ENCODE measurements around the gene SIDT1.

SIDT1 gene

DNA sequence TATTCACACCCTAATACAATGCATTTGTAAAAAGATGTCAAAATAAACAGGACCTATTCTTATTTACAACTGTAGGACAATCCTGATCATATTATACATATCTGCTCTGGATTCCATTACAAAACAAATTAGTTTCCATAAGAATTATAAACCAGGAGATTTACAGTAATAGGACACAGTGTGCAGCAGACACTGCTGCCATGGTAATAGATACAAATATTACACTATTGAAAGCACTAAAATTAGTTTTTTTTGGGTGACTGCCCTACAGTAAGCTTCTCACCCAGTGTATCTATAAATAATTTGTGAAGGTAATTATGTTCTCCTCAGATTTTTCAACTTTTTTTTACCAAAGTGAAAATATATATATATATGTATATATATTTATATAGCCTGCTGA, 116.2 kb downstream of the SIDT1 start:
- peaks cover 0 to 4% of the 10 kb centered on the region in 2 donors for H3K9me3 ChIP-seq (ENCODE audit: control insufficient read depth in 2 of 2, low read length in 2 of 2)
- no peaks in the 10 kb centered on the region for H3K4me1 ChIP-seq (ENCODE audit: control insufficient read depth in 2 of 2, insufficient read depth in 2 of 2, low read length in 2 of 2)
- H3K4me3 ChIP-seq (ENCODE audit: low read length in 2 of 2), result no peak overlapping the region
- H3K27ac ChIP-seq (ENCODE audit: low read depth in 2 of 2, low read length in 2 of 2), result no peak overlapping the region
- no peaks in the 10 kb centered on the region for H3K27me3 ChIP-seq (ENCODE audit: control insufficient read depth in 2 of 2, insufficient read depth in 2 of 2, low read length in 2 of 2)
- no peak overlapping the region for H3K9ac ChIP-seq (ENCODE audit: low read depth in 1 of 2, low read length in 2 of 2)
- no peaks in the 10 kb centered on the region for H3K36me3 ChIP-seq (ENCODE audit: control insufficient read depth in 2 of 2, insufficient read depth in 2 of 2, low read length in 2 of 2)

DNA sequence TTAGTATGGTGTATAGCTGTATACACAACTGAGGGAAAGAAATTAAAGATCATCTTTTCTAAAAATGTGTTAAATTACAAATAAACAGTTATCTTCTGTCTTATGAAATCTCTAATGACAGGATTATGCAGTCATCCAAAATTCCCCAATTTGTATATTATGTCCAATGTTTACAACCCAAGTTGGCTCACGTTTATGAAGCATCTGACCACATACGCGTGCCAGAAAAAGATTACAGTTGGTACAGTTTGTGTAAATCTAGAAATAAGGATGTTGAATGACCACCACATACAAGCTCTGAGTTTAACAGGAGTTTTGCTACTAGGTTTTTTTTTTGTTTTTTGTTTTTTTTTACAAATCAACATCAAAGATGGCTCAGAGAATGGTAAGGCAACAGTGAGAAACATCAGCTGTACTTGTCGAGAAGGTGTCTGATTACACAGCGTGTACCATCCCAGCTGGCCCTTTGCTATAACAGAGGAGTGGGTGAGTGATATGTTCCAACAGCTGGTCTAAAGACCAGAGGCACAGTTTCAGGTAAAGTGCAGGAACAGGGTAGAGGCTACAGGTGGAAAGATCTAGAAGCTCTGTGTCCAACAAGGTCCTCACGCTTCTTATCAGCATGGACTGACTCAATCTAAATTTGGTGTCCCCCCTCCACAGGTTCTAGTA, 117.0 kb downstream of the SIDT1 start:
- Histone ChIP-seq H3K4me1 (ENCODE audit: control insufficient read depth in 2 of 2, insufficient read depth in 2 of 2, low read length in 2 of 2) (no peaks in the 10 kb centered on the region), H3K4me3 (ENCODE audit: low read length in 2 of 2) (no peak overlapping the region), H3K27ac (ENCODE audit: low read depth in 2 of 2, low read length in 2 of 2) (no peak overlapping the region), H3K36me3 (ENCODE audit: control insufficient read depth in 2 of 2, insufficient read depth in 2 of 2, low read length in 2 of 2) (no peaks in the 10 kb centered on the region), H3K27me3 (ENCODE audit: control insufficient read depth in 2 of 2, insufficient read depth in 2 of 2, low read length in 2 of 2) (no peaks in the 10 kb centered on the region), H3K9ac (ENCODE audit: low read depth in 1 of 2, low read length in 2 of 2) (no peak overlapping the region), H3K9me3 (ENCODE audit: control insufficient read depth in 2 of 2, low read length in 2 of 2) (peaks cover 0 to 4% of the 10 kb centered on the region in 2 donors)

DNA sequence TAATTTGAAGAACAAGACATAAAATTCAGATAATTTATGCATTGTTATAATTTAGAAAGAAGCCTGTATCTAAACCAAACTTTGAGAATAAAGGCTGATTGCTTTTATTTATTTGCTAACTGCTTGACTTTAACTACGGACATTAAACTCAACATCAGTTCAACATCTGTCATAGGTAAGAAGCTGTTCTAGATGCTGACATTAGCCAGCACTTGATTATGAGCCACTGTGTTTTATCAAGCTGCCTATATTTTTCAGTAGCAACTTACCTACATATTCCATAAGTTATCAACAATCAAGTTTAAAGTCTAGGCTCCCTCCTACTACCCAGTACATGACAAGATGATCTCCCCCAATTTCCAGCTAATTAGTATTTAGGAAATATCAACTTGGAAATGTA, 122.0 kb downstream of the SIDT1 start:
- Histone ChIP-seq H3K9me3 (ENCODE audit: control insufficient read depth in 2 of 2, low read length in 2 of 2) (no peaks in the 10 kb centered on the region), H3K4me3 (ENCODE audit: low read length in 2 of 2) (no peak overlapping the region), H3K27ac (ENCODE audit: low read depth in 2 of 2, low read length in 2 of 2) (no peak overlapping the region), H3K9ac (ENCODE audit: low read depth in 1 of 2, low read length in 2 of 2) (no peak overlapping the region), H3K27me3 (ENCODE audit: control insufficient read depth in 2 of 2, insufficient read depth in 2 of 2, low read length in 2 of 2) (no peaks in the 10 kb centered on the region), H3K4me1 (ENCODE audit: control insufficient read depth in 2 of 2, insufficient read depth in 2 of 2, low read length in 2 of 2) (no peaks in the 10 kb centered on the region), H3K36me3 (ENCODE audit: control insufficient read depth in 2 of 2, insufficient read depth in 2 of 2, low read length in 2 of 2) (peaks cover 8 to 9% of the 10 kb centered on the region in 2 donors)

- Histone ChIP-seq H3K4me1 (ENCODE audit: control insufficient read depth in 2 of 2, insufficient read depth in 2 of 2, low read length in 2 of 2) (no peaks in the 10 kb centered on the region), H3K27me3 (ENCODE audit: control insufficient read depth in 2 of 2, insufficient read depth in 2 of 2, low read length in 2 of 2) (no peaks in the 10 kb centered on the region), H3K27ac (ENCODE audit: low read depth in 2 of 2, low read length in 2 of 2) (no peak overlapping the region), H3K9me3 (ENCODE audit: control insufficient read depth in 2 of 2, low read length in 2 of 2) (no peaks in the 10 kb centered on the region), H3K36me3 (ENCODE audit: control insufficient read depth in 2 of 2, insufficient read depth in 2 of 2, low read length in 2 of 2) (peaks cover 12 to 15% of the 10 kb centered on the region in 2 donors), H3K9ac (ENCODE audit: low read depth in 1 of 2, low read length in 2 of 2) (no peak overlapping the region), H3K4me3 (ENCODE audit: low read length in 2 of 2) (no peak overlapping the region)
Measured at GRCh38 chr3:113654851-113655250, 122.5 kb downstream of the SIDT1 start.

DNA sequence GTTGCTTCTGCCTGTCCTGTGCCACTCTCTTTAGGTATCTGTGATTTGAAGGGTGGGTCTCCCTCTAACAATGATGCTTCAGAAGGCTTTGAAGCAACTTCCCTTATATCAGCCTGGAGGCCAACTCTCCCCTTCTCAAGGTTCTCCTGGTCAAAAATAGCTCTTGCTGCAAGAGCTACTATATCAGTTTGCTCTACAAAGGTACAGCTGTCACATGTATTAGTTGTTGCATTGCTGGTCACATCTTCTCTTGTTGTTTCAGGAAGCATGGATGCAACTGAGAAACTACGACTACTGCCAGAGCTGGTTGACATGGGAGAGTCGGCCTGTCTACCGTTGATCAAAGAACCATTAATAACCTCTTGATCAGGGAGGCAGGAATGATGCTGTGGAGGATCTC, 125.8 kb downstream of the SIDT1 start:
- Histone ChIP-seq H3K27me3 (ENCODE audit: control insufficient read depth in 2 of 2, insufficient read depth in 2 of 2, low read length in 2 of 2) (no peaks in the 10 kb centered on the region), H3K4me1 (ENCODE audit: control insufficient read depth in 2 of 2, insufficient read depth in 2 of 2, low read length in 2 of 2) (peaks cover 3 to 5% of the 10 kb centered on the region in 2 donors), H3K9me3 (ENCODE audit: control insufficient read depth in 2 of 2, low read length in 2 of 2) (no peaks in the 10 kb centered on the region), H3K27ac (ENCODE audit: low read depth in 2 of 2, low read length in 2 of 2) (no peak overlapping the region), H3K4me3 (ENCODE audit: low read length in 2 of 2) (no peak overlapping the region), H3K9ac (ENCODE audit: low read depth in 1 of 2, low read length in 2 of 2) (no peak overlapping the region), H3K36me3 (ENCODE audit: control insufficient read depth in 2 of 2, insufficient read depth in 2 of 2, low read length in 2 of 2) (peaks cover 29 to 35% of the 10 kb centered on the region in 2 donors)

DNA sequence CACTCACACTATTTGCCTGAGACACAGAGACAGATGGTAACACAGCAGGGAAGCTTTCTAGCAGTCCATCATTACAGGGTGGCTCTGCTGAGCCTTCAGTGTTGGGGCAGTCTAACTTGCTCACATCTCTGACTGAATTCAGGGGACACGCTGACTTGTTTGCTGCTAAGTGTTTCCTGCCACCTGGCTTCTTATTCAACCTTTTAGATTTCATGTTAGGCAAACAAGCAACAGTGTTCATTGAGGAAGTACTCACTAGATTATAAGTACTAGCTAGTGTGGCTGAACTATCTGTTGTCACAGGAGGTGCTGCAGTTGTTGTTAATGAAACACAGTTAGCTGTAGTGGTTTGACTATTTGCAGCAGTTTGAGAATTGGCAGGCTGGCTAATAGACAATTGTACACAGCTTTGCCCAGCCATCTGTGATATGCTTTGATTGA, 126.8 kb downstream of the SIDT1 start:
- Histone ChIP-seq H3K4me3 (ENCODE audit: low read length in 2 of 2) (no peak overlapping the region), H3K4me1 (ENCODE audit: control insufficient read depth in 2 of 2, insufficient read depth in 2 of 2, low read length in 2 of 2) (peaks cover 5 to 9% of the 10 kb centered on the region in 2 donors), H3K9ac (ENCODE audit: low read depth in 1 of 2, low read length in 2 of 2) (no peak overlapping the region), H3K27ac (ENCODE audit: low read depth in 2 of 2, low read length in 2 of 2) (peak overlapping the region in 1 of 2 donors; percentile 24), H3K9me3 (ENCODE audit: control insufficient read depth in 2 of 2, low read length in 2 of 2) (no peaks in the 10 kb centered on the region), H3K36me3 (ENCODE audit: control insufficient read depth in 2 of 2, insufficient read depth in 2 of 2, low read length in 2 of 2) (peaks cover 33 to 36% of the 10 kb centered on the region in 2 donors), H3K27me3 (ENCODE audit: control insufficient read depth in 2 of 2, insufficient read depth in 2 of 2, low read length in 2 of 2) (no peaks in the 10 kb centered on the region)

DNA sequence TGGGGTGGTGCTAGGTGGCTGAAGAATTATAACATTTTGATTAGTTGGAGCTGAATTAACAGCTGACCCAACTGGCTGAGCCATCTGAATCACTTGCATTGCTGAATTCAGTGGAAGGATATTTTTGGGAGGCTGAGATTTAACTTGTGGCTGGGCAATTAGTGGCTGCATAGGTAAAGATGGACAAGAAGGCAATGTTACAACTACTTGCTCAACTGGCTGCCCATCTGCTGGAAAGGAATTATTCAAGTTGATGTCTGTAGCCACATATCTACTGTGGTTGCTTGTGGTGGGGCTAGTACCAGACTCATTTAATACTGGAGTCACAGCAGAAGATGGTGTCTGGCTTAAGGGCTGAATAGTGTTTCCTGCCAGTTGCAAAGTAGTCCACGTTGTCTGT, 127.6 kb downstream of the SIDT1 start:
- no peak overlapping the region for H3K4me3 ChIP-seq (ENCODE audit: low read length in 2 of 2)
- H3K9me3 ChIP-seq (ENCODE audit: control insufficient read depth in 2 of 2, low read length in 2 of 2), result no peaks in the 10 kb centered on the region
- peaks cover 33 to 39% of the 10 kb centered on the region in 2 donors for H3K36me3 ChIP-seq (ENCODE audit: control insufficient read depth in 2 of 2, insufficient read depth in 2 of 2, low read length in 2 of 2)
- H3K27me3 ChIP-seq (ENCODE audit: control insufficient read depth in 2 of 2, insufficient read depth in 2 of 2, low read length in 2 of 2), result no peaks in the 10 kb centered on the region
- no peak overlapping the region for H3K9ac ChIP-seq (ENCODE audit: low read depth in 1 of 2, low read length in 2 of 2)
- H3K27ac ChIP-seq (ENCODE audit: low read depth in 2 of 2, low read length in 2 of 2), result peak overlapping the region in 1 of 2 donors; percentile 35
- peaks cover 9 to 12% of the 10 kb centered on the region in 2 donors for H3K4me1 ChIP-seq (ENCODE audit: control insufficient read depth in 2 of 2, insufficient read depth in 2 of 2, low read length in 2 of 2)

DNA sequence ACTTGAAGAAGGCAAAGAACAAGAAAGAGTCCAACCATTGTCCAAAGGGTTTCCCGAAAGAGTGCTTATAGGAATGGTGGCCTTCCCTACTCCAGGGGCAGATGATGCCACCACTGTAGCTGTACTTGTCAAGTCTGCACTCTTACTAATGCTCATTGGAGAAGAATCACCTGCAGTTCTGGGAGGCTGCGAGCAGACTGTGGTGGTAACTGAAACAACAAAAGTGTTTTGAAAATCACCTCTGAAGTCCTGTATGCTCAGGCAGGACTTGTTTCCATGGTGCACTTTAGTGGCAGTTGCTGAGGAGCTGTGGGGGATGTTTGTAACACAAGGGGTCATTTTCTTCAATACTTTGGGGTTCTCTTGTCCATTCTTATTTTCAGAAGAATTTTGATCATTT, 128.1 kb downstream of the SIDT1 start:
- H3K27me3 ChIP-seq (ENCODE audit: control insufficient read depth in 2 of 2, insufficient read depth in 2 of 2, low read length in 2 of 2), result no peaks in the 10 kb centered on the region
- H3K9me3 ChIP-seq (ENCODE audit: control insufficient read depth in 2 of 2, low read length in 2 of 2), result no peaks in the 10 kb centered on the region
- H3K27ac ChIP-seq (ENCODE audit: low read depth in 2 of 2, low read length in 2 of 2), result peak overlapping the region in 1 of 2 donors; percentile 46
- H3K4me3 ChIP-seq (ENCODE audit: low read length in 2 of 2), result no peak overlapping the region
- peaks cover 9 to 12% of the 10 kb centered on the region in 2 donors for H3K4me1 ChIP-seq (ENCODE audit: control insufficient read depth in 2 of 2, insufficient read depth in 2 of 2, low read length in 2 of 2)
- peaks cover 32 to 39% of the 10 kb centered on the region in 2 donors for H3K36me3 ChIP-seq (ENCODE audit: control insufficient read depth in 2 of 2, insufficient read depth in 2 of 2, low read length in 2 of 2)
- H3K9ac ChIP-seq (ENCODE audit: low read depth in 1 of 2, low read length in 2 of 2), result no peak overlapping the region

DNA sequence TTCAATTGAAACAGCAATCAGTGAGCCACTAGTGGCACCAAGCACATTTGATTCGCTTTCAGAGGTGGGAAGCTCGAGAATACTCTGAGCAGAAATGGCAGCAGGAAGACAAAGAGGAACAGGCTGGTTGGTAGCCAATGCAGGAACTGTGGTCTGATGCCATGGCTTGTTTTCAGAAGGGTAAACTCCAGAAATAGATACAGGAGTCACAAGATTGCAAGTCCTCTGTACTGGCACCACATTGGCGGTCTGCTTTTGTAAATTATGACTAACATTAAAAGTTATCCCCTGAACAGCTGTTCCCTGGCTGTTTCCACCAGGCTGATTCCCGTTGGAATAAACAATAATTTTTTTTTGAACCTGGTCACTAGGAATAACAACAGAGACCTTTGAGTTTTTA, 128.5 kb downstream of the SIDT1 start:
- Histone ChIP-seq H3K9me3 (ENCODE audit: control insufficient read depth in 2 of 2, low read length in 2 of 2) (no peaks in the 10 kb centered on the region), H3K4me1 (ENCODE audit: control insufficient read depth in 2 of 2, insufficient read depth in 2 of 2, low read length in 2 of 2) (peaks cover 9 to 12% of the 10 kb centered on the region in 2 donors), H3K9ac (ENCODE audit: low read depth in 1 of 2, low read length in 2 of 2) (no peak overlapping the region), H3K27me3 (ENCODE audit: control insufficient read depth in 2 of 2, insufficient read depth in 2 of 2, low read length in 2 of 2) (no peaks in the 10 kb centered on the region), H3K4me3 (ENCODE audit: low read length in 2 of 2) (no peak overlapping the region), H3K36me3 (ENCODE audit: control insufficient read depth in 2 of 2, insufficient read depth in 2 of 2, low read length in 2 of 2) (peaks cover 30 to 39% of the 10 kb centered on the region in 2 donors), H3K27ac (ENCODE audit: low read depth in 2 of 2, low read length in 2 of 2) (peak overlapping the region in 1 of 2 donors; percentile 46)

DNA sequence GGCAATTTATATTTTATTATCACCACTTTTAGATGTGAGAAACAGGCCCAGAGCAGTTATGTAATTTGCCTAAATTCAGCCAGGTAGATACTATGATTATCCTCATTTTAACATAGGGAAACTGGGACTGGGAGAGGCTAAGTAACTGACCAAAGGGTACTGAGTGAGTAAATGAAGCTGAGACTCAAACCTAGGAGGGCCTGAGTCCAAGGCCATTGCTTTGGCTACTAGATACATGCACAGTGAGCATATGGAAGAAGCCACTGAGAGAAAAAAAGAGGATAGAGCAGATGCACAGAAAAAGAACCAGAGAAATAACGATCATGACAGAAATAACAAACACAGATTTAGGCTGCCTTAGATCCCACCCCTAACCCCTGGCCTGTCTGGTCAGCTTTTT, 130.5 kb downstream of the SIDT1 start:
- Histone ChIP-seq H3K9ac (ENCODE audit: low read depth in 1 of 2, low read length in 2 of 2) (no peak overlapping the region), H3K4me1 (ENCODE audit: control insufficient read depth in 2 of 2, insufficient read depth in 2 of 2, low read length in 2 of 2) (peaks cover 10 to 12% of the 10 kb centered on the region in 2 donors), H3K4me3 (ENCODE audit: low read length in 2 of 2) (no peak overlapping the region), H3K9me3 (ENCODE audit: control insufficient read depth in 2 of 2, low read length in 2 of 2) (no peaks in the 10 kb centered on the region), H3K36me3 (ENCODE audit: control insufficient read depth in 2 of 2, insufficient read depth in 2 of 2, low read length in 2 of 2) (peaks cover 30 to 34% of the 10 kb centered on the region in 2 donors), H3K27ac (ENCODE audit: low read depth in 2 of 2, low read length in 2 of 2) (peak overlapping the region in 1 of 2 donors; percentile 31), H3K27me3 (ENCODE audit: control insufficient read depth in 2 of 2, insufficient read depth in 2 of 2, low read length in 2 of 2) (no peaks in the 10 kb centered on the region)
